Activated B cell treated with CpG ODN at 0.5 μM for 24 hours (primary cell): ENCODE data around the gene MIPEP. TPM values are rescaled to one million over a fixed set of nuclear protein-coding genes. Genes with fewer than 3 reads are reported as not detected.

Experiments used
- ATAC-seq: fragments of 200-7000 bp; cut with Tn5 transposase; one replicate; pipeline ENCODE4 v1.10.0; 2021; ENCODE audit warnings: low read depth, mild to moderate bottlenecking, moderate library complexity
- CTCF ChIA-PET: fragments of 350-600 bp; sonication (Branson Sonifier 250); formaldehyde crosslinking; loops from one replicate; lab custom pipeline; 2021; ENCODE audit warnings: antibody characterized with exemption; lab: Charles Lee
- POLR2A ChIA-PET: fragments of 350-600 bp; sonication (Branson Sonifier 250); formaldehyde crosslinking; loops from one replicate; lab custom pipeline; 2021; ENCODE audit warnings: antibody characterized with exemption; lab: Charles Lee
- DNase-seq: peaks from one replicate; pipeline ENCODE4 v3.0.0; 2022
- H3K27ac Mint-ChIP-seq: one replicate; pipeline ENCODE4 v1.8.0; 2020; ENCODE audit warnings: mixed read lengths
- H3K27me3 Mint-ChIP-seq: one replicate; pipeline ENCODE4 v1.8.0; 2021; ENCODE audit warnings: mixed read lengths
- H3K36me3 Mint-ChIP-seq: one replicate; pipeline ENCODE4 v1.8.0; 2021; ENCODE audit warnings: low read depth, mixed read lengths
- H3K4me1 Mint-ChIP-seq: one replicate; pipeline ENCODE4 v1.8.0; 2021; ENCODE audit warnings: mixed read lengths
- H3K4me3 Mint-ChIP-seq: one replicate; pipeline ENCODE4 v1.8.0; 2020; ENCODE audit warnings: mild to moderate bottlenecking, mixed read lengths
- H3K9me3 Mint-ChIP-seq: one replicate; pipeline ENCODE4 v1.8.0; 2020; ENCODE audit warnings: mixed read lengths
- CTCF ChIP-seq: fragments of 200-600 bp; IDR thresholded peaks from one replicate; pipeline ENCODE4 v1.8.0; 2022; ENCODE audit warnings: antibody characterized with exemption, mild to moderate bottlenecking
- intact Hi-C: fragments of 100-400 bp; cut with micrococcal nuclease; formaldehyde crosslinking; loops from one replicate; pipeline ENCODE4 v1.15.1; 2024
- total RNA-seq: library from RNA; stranded (reverse); gene quantifications from 2 replicates; pipeline ENCODE4 v1.2.3, GENCODE V29; 2022

Gene MIPEP
- total RNA-seq, 1 donor from 2014 or later: 19.7 TPM

GRCh38 chr13:23790577-23791170, 98.5 kb downstream of the MIPEP start:
- intact Hi-C loops: no loop called here
- ChIA-PET POLR2A (no interaction called here), CTCF (no interaction called here)
- DNase-seq: no peak
- peaks cover 7% of the 10 kb centered on the region for H3K36me3 Mint-ChIP-seq
- no peaks in the 10 kb centered on the region for H3K9me3 Mint-ChIP-seq
- TF ChIP-seq CTCF: no peak
- H3K27me3 Mint-ChIP-seq: no peaks in the 10 kb centered on the region
- no peak overlapping the region for H3K27ac Mint-ChIP-seq
- H3K4me3 Mint-ChIP-seq: no peak overlapping the region
- no peak for ATAC-seq
- peaks cover 8% of the 10 kb centered on the region for H3K4me1 Mint-ChIP-seq

GRCh38 chr13:23789576-23790346, 99.4 kb downstream of the MIPEP start:
- H3K9me3 Mint-ChIP-seq: no peaks in the 10 kb centered on the region

GRCh38 chr13:23788459-23788858, 100.7 kb downstream of the MIPEP start:
- ATAC-seq (no peak), DNase-seq (no peak)
- ChIA-PET CTCF (interaction anchor here (0.6 kb wide), 1 partner anchor 33 kb away, joined by 3 read pairs; no protein-coding TSS in a partner anchor), POLR2A (no interaction called here)
- no peak overlapping the region for H3K4me3 Mint-ChIP-seq
- intact Hi-C loops: no loop called here
- no peaks in the 10 kb centered on the region for H3K27me3 Mint-ChIP-seq
- no peak for TF ChIP-seq CTCF
- no peaks in the 10 kb centered on the region for H3K9me3 Mint-ChIP-seq
- H3K4me1 Mint-ChIP-seq: peaks cover 2% of the 10 kb centered on the region
- H3K36me3 Mint-ChIP-seq: peaks cover under 1% of the 10 kb centered on the region
- H3K27ac Mint-ChIP-seq: no peak overlapping the region

More at GRCh38 chr13:23789576-23790346, 99.4 kb downstream of the MIPEP start:
- ChIA-PET POLR2A (no interaction called here), CTCF (interaction anchor here (0.8 kb wide), 1 partner anchor 21 kb away, joined by 3 read pairs; no protein-coding TSS in a partner anchor)
- ATAC-seq (no peak), DNase-seq (no peak)
- H3K4me1 Mint-ChIP-seq: peaks cover 8% of the 10 kb centered on the region
- no peak overlapping the region for H3K27ac Mint-ChIP-seq
- no peak overlapping the region for H3K4me3 Mint-ChIP-seq
- intact Hi-C loops: no loop called here
- no peaks in the 10 kb centered on the region for H3K27me3 Mint-ChIP-seq
- H3K36me3 Mint-ChIP-seq: peaks cover 7% of the 10 kb centered on the region
- TF ChIP-seq CTCF: no peak

- H3K27ac Mint-ChIP-seq: no peak overlapping the region
- intact Hi-C loops: no loop called here
- DNase-seq (no peak), ATAC-seq (no peak)
- POLR2A ChIA-PET: no interaction called here
- H3K4me3 Mint-ChIP-seq: no peak overlapping the region
- H3K27me3 Mint-ChIP-seq: no peaks in the 10 kb centered on the region
- no peaks in the 10 kb centered on the region for H3K9me3 Mint-ChIP-seq
- no peaks in the 10 kb centered on the region for H3K36me3 Mint-ChIP-seq
- CTCF ChIA-PET: no interaction called here
- TF ChIP-seq CTCF: no peak
- H3K4me1 Mint-ChIP-seq: peaks cover 4% of the 10 kb centered on the region
These were observed 101.7 kb downstream of the MIPEP start for GRCh38 chr13:23787464-23787863.

- H3K4me1 Mint-ChIP-seq: peaks cover 4% of the 10 kb centered on the region
- no peak overlapping the region for H3K27ac Mint-ChIP-seq
- ChIA-PET POLR2A (no interaction called here), CTCF (no interaction called here)
- ATAC-seq: no peak
- no peak for DNase-seq
- no peaks in the 10 kb centered on the region for H3K9me3 Mint-ChIP-seq
- TF ChIP-seq CTCF: no peak
- intact Hi-C loops: no loop called here
- no peak overlapping the region for H3K4me3 Mint-ChIP-seq
- no peaks in the 10 kb centered on the region for H3K27me3 Mint-ChIP-seq
- no peaks in the 10 kb centered on the region for H3K36me3 Mint-ChIP-seq
These were observed 102.6 kb downstream of the MIPEP start for GRCh38 chr13:23786607-23787006.
